ENCODE results near the gene AMH. TPM values are rescaled to one million over a fixed set of nuclear protein-coding genes. Genes with fewer than 3 reads are reported as not detected.
A peak's percentile ranks its signal among the peaks of the same experiment; 100 is the strongest.

The AMH gene
- total RNA-seq, 4 donors from 2014 or later: 0.33 to 4.2 TPM; not detected in 2

DNA sequence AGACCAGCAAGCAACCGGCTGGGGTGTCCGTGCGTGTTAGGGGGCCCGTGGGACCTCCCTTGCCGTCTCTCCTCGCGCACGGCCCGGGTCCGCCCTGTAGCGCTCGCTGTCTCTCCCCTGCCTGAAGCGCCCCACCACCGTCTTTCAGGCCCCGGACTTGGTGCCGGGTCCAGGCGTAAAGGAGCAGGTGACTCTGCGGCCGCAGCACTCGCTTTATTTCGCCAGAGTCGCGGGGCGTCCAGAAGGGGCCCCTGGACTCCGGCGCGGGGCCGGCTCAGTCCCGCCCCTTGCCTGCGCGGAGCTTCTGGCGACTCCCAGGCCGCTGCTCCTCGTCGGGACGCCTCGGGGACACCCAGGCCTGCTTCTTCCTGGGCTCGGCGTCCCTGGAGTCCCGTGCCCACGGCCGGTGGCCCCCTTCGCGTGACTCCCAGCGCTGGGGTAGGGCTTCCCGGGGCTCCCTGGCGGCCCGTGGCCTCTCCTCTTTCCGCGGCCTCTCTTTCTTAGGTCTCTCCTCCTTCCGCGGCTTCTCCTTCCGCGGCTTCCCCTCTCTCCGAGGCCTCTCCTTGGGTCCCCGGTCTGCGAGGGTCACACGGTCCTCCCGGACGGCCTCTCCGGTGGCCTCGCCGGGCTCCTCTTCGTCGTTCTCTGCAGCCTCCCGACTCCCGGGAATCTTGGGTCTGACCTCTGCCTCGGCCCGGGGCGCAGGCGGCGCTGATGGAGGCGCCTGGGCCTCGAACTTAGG lies 3.1 kb downstream of the AMH start:
- intact Hi-C loops (cut with DNase I): no loop called here
- peaks cover 12% of the 10 kb centered on the region for H3K27me3 ChIP-seq

DNA sequence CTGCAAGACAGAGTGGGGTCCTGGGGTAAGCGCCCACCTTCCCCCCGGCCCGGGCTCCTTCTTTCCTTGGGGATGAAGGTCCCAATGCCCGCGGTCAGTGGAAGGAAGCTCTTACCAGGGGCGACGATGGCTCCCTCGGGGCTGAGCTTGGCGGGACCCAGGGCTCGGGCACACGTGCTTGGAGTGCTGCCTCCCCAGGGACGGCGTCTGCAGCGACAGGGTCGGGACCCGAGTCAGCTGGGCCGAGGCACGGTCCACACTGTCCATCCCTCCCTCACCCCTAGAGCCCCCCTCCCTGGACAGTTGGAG lies 3.6 kb downstream of the AMH start:
- 0 to 3% methylated on average over 1 to 12 of the region's 18 CpGs for WGBS, 2 donors
- H3K4me3 ChIP-seq (replicated peaks in 1 of 3): no peak overlapping the region
- DNase-seq: no peak

More for the DNA sequence above, 3.1 kb downstream of the AMH start:
- TF ChIP-seq, protein P1, sequence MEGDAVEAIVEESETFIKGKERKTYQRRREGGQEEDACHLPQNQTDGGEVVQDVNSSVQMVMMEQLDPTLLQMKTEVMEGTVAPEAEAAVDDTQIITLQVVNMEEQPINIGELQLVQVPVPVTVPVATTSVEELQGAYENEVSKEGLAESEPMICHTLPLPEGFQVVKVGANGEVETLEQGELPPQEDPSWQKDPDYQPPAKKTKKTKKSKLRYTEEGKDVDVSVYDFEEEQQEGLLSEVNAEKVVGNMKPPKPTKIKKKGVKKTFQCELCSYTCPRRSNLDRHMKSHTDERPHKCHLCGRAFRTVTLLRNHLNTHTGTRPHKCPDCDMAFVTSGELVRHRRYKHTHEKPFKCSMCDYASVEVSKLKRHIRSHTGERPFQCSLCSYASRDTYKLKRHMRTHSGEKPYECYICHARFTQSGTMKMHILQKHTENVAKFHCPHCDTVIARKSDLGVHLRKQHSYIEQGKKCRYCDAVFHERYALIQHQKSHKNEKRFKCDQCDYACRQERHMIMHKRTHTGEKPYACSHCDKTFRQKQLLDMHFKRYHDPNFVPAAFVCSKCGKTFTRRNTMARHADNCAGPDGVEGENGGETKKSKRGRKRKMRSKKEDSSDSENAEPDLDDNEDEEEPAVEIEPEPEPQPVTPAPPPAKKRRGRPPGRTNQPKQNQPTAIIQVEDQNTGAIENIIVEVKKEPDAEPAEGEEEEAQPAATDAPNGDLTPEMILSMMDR (IDR thresholded peaks at IDR 0.05): no peak
- TF ChIP-seq POLR2A (IDR thresholded peaks at IDR 0.05): no peak
- Histone ChIP-seq H3K4me3 (replicated peaks in 1 of 3) (no peak overlapping the region), H3K36me3 (peaks cover 8 to 11% of the 10 kb centered on the region in 2 donors), H3K27ac (no peak overlapping the region), H3K4me1 (peaks cover 0 to 38% of the 10 kb centered on the region in 2 donors), H3K9me3 (no peaks in the 10 kb centered on the region)
- 10 to 11% methylated on average over 32 to 47 of the region's 74 CpGs for WGBS, 2 donors
- DNase-seq: no peak

DNA sequence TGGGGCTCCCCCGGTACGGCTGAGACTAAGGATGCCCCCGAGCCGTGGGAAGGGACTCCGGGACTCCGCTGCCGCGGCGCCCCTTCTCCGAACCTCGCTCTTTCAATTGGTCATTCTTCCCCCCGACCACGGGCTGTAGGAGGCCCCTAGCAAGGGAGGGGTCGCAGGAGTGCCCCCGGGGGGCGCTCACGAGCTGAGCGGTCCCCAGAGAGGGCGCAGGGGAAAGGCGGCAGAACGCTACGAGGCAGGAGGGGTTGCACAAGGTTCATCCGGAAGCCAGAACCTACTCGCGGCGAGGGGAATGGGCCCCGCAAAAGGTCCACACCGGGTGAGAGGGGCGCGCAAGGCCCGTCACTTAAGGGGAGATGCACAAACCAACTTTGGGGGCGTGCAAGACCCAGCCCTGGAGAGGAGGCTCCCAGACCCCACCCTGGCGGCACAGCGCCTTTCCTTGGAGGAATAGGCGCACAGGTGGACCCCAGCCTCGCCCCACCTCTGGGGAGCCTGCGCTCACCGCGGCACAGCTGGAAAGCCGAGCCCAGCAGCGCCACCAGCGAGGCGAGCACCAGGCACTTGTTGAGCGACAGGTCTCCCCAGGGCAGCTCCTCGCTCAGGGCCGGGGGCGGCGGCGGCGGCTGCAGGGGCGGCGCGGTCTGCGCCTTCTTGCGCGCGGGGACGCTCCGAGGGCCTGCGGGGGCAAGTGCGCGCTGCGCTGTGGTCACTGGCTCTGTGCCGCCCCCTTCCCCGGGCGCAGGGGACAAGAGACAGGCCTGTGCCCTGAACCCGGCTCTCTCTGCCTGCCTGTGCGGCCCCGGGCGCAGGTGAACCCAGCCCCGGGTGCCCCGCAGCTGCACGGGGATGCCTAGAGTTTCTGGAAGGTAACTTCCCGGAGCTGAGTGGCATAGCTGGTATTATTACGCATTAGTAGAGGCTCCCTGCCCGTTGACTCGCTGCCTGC lies 4.3 kb downstream of the AMH start:
- intact Hi-C loops (cut with DNase I): no loop called here
- DNase-seq: no peak

More for the DNA sequence above, 3.6 kb downstream of the AMH start:
- Histone ChIP-seq H3K9me3 (no peaks in the 10 kb centered on the region), H3K4me1 (peaks cover 0 to 38% of the 10 kb centered on the region in 2 donors), H3K27me3 (peaks cover 12% of the 10 kb centered on the region), H3K36me3 (peaks cover 2 to 5% of the 10 kb centered on the region in 2 donors), H3K27ac (no peak overlapping the region)
- no peak for TF ChIP-seq POLR2A (IDR thresholded peaks at IDR 0.05)
- TF ChIP-seq, protein P1 (IDR thresholded peaks at IDR 0.05): no peak
- intact Hi-C loops (cut with DNase I): no loop called here

DNA sequence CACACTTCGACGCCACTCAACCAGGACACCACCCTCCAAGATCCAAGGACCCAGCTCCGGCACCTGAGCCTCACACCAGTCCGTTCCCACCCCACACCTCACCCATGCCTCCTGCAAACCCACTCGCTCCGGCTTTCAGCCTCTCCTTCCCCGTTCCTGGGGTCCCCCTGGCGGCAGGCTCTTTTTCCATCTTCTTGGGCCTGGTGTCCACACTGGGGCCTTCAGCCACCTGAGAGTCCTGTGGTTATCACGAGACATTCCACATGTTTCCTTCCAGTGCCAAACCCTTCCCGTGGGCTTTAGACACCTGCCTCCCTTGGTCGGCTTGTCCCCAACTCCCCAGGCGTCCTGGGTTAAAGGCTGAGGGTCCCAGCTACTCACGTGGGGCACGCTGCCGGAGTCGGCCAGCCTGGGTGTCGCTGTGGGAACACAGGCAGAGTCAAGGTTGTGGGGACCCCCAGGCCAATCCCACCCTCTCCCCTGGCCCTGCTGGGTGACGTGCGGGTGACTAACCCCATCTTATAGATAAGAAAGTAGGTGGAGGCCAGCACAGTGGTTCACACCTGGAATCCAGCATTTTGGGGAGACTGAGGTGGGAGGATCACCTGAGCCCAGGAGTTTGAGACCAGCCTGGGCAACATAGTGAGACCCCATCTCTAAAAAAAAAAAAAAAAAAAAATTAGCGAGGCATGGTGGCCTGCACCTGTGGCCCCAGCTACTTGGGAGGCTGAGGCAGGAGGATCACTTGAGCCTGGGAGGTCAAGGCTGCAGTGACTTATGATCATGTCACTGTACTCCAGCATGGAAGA lies 5.1 kb downstream of the AMH start:
- Histone ChIP-seq H3K27ac (no peak overlapping the region), H3K4me3 (replicated peaks in 1 of 3) (no peak overlapping the region), H3K36me3 (no peaks in the 10 kb centered on the region), H3K9me3 (no peaks in the 10 kb centered on the region), H3K27me3 (peaks cover 12% of the 10 kb centered on the region), H3K4me1 (peaks cover 0 to 38% of the 10 kb centered on the region in 2 donors)
- DNase-seq: no peak
- TF ChIP-seq, protein P1 (IDR thresholded peaks at IDR 0.05): peak in 1 of 6 experiments; percentile 18
- no peak for TF ChIP-seq POLR2A (IDR thresholded peaks at IDR 0.05)
- intact Hi-C loops (cut with DNase I): no loop called here
- WGBS, 2 donors: 63 to 73% methylated on average over 13 to 20 of the region's 20 CpGs

More for the DNA sequence above, 4.3 kb downstream of the AMH start:
- Histone ChIP-seq H3K4me1 (peaks cover 0 to 38% of the 10 kb centered on the region in 2 donors), H3K9me3 (no peaks in the 10 kb centered on the region), H3K36me3 (no peaks in the 10 kb centered on the region), H3K27me3 (peaks cover 12% of the 10 kb centered on the region), H3K27ac (no peak overlapping the region), H3K4me3 (replicated peaks in 1 of 3) (no peak overlapping the region)
- TF ChIP-seq POLR2A (IDR thresholded peaks at IDR 0.05): no peak
- TF ChIP-seq, protein P1 (IDR thresholded peaks at IDR 0.05): no peak
- 5 to 6% methylated on average over 11 to 51 of the region's 77 CpGs for WGBS, 2 donors

Data from thyroid gland (tissue), 4 donors.